Body of pancreas (tissue), 4 donors: ENCODE results near the gene ADK. TPM values are rescaled to one million over a fixed set of nuclear protein-coding genes. Genes with fewer than 3 reads are reported as not detected.

ENCODE experiments used
- ATAC-seq: fragments of 150-250 bp; one replicate; pipeline ENCODE4 v1.9.1; 2016
- DNase-seq, 4 donors: peaks; one replicate each; pipeline ENCODE4 v3.0.0-alpha.2; 2019
- H3K27ac ChIP-seq, 4 donors: fragments of 200-600 bp; sonication (generic); 1 replicate in 3 of 4; 2 replicates in 1 of 4; pipeline versions ENCODE4 v1.5.1 to v1.6.1; 2016 to 2019; ENCODE audit warnings: mild to moderate bottlenecking in 1 of 4, mixed read lengths in 1 of 4, moderate library complexity in 1 of 4
- H3K27me3 ChIP-seq, 2 donors: fragments of 200-600 bp; sonication (generic); one replicate each; pipeline ENCODE4 v1.6.0; 2016; ENCODE audit warnings: mild to moderate bottlenecking in 1 of 2
- H3K36me3 ChIP-seq, 2 donors: fragments of 200-600 bp; sonication (generic); replicated peaks in 1 of 2; 2 replicates each; pipeline ENCODE4 v1.5.1; 2016; ENCODE audit warnings: low read depth in 2 of 2; ENCODE audit not compliant: insufficient read depth in 1 of 2
- H3K4me1 ChIP-seq: fragments of 200-600 bp; sonication (generic); one replicate; pipeline ENCODE4 v1.6.0; 2016
- H3K4me3 ChIP-seq, 2 donors: fragments of 200-600 bp; sonication (generic); 1 replicate in 1 of 2; 2 replicates in 1 of 2; pipeline ENCODE4 v1.5.1; 2016 to 2019
- H3K9me3 ChIP-seq, 3 donors: fragments of 200-600 bp; sonication (generic); 1 replicate in 2 of 3; 2 replicates in 1 of 3; pipeline ENCODE4 v1.5.1; 2016
- CTCF ChIP-seq, 7 experiments: fragments of 450-650 bp in 4 of 7; fragments of 200-600 bp in 3 of 7; sonication (generic) in 3 of 7; IDR thresholded peaks; one replicate each; pipeline ENCODE4 v1.5.1; 2016 to 2019; ENCODE audit warnings: antibody characterized with exemption in 7 of 7
- POLR2A ChIP-seq, 3 donors: fragments of 450-650 bp; IDR thresholded peaks; one replicate each; pipeline ENCODE4 v1.6.1; 2016; ENCODE audit warnings: antibody characterized with exemption in 3 of 3, mild to moderate bottlenecking in 2 of 3
- WGBS, 2 donors: methylation state at CpG; one replicate each; pipeline ENCODE4 v1.1.5; 2017; 5-methylcytosine and 5-hydroxymethylcytosine counted together
- intact Hi-C: fragments of 100-400 bp; cut with DNase I; formaldehyde crosslinking; loops from one replicate; pipeline ENCODE4 v1.15.1; 2023
- total RNA-seq, 2 donors: library from RNA; depleted of rRNA; stranded (reverse); fragments of >200 nt; gene quantifications; one replicate each; pipeline ENCODE4 v1.1.0, GENCODE V29; 2016

The ADK gene
- total RNA-seq, 2 donors from 2014 or later, result 12.9 to 18.7 TPM

- intact Hi-C loops, result no loop called here
- DNase-seq, result no peak
- Histone ChIP-seq H3K27ac (no peak overlapping the region), H3K4me3 (no peak overlapping the region), H3K27me3 (no peaks in the 10 kb centered on the region), H3K9me3 (no peaks in the 10 kb centered on the region), H3K4me1 (peaks cover 32% of the 10 kb centered on the region), H3K36me3 (no peaks in the 10 kb centered on the region)
- ATAC-seq, result no peak
- 87 to 90% methylated on average over 4 of the region's 4 CpGs for WGBS, 2 donors
- TF ChIP-seq CTCF (IDR thresholded peaks at IDR 0.05), result no peak
These were observed 531.1 kb downstream of the ADK start for GRCh38 chr10:74681917-74682627.

DNA sequence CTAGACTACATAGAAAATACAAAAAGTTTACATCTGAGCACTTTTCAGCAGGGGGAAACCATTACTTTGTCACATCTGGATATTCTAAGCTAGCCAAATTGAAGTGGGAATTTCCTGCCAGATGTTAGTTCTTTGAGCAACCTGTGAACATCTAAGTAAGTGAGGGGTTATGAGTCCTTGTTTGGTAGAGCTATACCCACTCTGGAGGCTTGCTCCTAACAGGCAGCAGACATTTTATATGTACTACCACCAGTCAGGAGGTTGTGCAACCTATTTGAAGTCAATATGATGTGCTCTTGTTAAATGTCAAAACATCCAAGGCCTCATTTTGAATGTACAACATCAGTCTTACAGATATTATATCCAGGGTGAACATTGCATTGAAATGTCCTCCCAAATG, 532.0 kb downstream of the ADK start:
- ATAC-seq, result no peak

GRCh38 chr10:74683621-74684364, 532.8 kb downstream of the ADK start:
- peak in 1 of 4 donors; percentile 13 for DNase-seq
- TF ChIP-seq POLR2A (IDR thresholded peaks at IDR 0.05), result no peak
- TF ChIP-seq CTCF (IDR thresholded peaks at IDR 0.05), result no peak
- peaks cover 25% of the 10 kb centered on the region for H3K4me1 ChIP-seq
- intact Hi-C loops, result no loop called here
- no peaks in the 10 kb centered on the region for H3K9me3 ChIP-seq
- no peaks in the 10 kb centered on the region for H3K27me3 ChIP-seq
- peak overlapping the region in 3 of 4 donors; percentile 3 to 29 (median 28) for H3K27ac ChIP-seq
- H3K36me3 ChIP-seq, result no peaks in the 10 kb centered on the region
- no peak overlapping the region for H3K4me3 ChIP-seq
- WGBS, 2 donors, result 10 to 13% methylated on average over 7 of the region's 7 CpGs
- ATAC-seq, result peak; percentile 77

More for the DNA sequence above, 532.0 kb downstream of the ADK start:
- intact Hi-C loops, result no loop called here
- Histone ChIP-seq H3K4me1 (peaks cover 32% of the 10 kb centered on the region), H3K36me3 (no peaks in the 10 kb centered on the region), H3K27ac (peak overlapping the region in 3 of 4 donors; percentile 3 to 29 (median 28)), H3K9me3 (no peaks in the 10 kb centered on the region), H3K4me3 (no peak overlapping the region), H3K27me3 (no peaks in the 10 kb centered on the region)
- DNase-seq, result no peak
- TF ChIP-seq CTCF (IDR thresholded peaks at IDR 0.05) (no peak), POLR2A (IDR thresholded peaks at IDR 0.05) (no peak)

DNA sequence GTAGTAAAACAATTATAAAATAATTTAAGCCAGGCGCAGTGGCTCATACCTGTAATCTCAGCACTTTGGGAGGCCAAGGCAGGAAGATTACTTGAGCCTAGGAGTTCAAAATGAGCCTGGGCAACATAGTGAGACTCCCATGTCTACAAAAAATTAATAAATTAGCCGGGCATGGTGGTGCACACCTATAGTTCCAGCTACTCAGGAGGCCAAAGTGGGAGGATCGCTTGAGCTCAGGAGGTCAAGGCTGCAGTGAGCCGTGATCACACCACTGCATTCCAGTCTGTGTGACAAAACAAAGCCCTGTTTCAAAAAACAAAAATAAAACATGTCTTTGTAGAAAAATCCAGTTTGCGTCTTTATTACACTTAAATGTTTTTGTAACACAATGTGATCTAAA, 533.4 kb downstream of the ADK start:
- ATAC-seq (no peak), DNase-seq (no peak)
- H3K27me3 ChIP-seq, result no peaks in the 10 kb centered on the region
- intact Hi-C loops, result no loop called here
- no peak overlapping the region for H3K4me3 ChIP-seq
- TF ChIP-seq CTCF (IDR thresholded peaks at IDR 0.05) (no peak), POLR2A (IDR thresholded peaks at IDR 0.05) (no peak)
- peaks cover 20% of the 10 kb centered on the region for H3K4me1 ChIP-seq
- 67 to 69% methylated on average over 5 of the region's 5 CpGs for WGBS, 2 donors
- no peaks in the 10 kb centered on the region for H3K36me3 ChIP-seq
- no peak overlapping the region for H3K27ac ChIP-seq
- no peaks in the 10 kb centered on the region for H3K9me3 ChIP-seq
